Neuron (in vitro differentiated cells): ENCODE measurements around the gene ORM1.

Experiments
- H2AFZ ChIP-seq: one replicate; pipeline ENCODE4 v1.6.1; 2013; ENCODE audit warnings: low read depth, mild to moderate bottlenecking, inconsistent platforms, low read length, moderate library complexity
- H3K27me3 ChIP-seq: one replicate; pipeline ENCODE4 v1.6.1; 2013; ENCODE audit warnings: low read length; ENCODE audit not compliant: insufficient read depth
- H3K36me3 ChIP-seq: one replicate; pipeline ENCODE4 v1.6.1; 2013; ENCODE audit warnings: low read length; ENCODE audit not compliant: insufficient read depth
- H3K4me1 ChIP-seq: one replicate; pipeline ENCODE4 v1.6.1; 2013; ENCODE audit warnings: low read length; ENCODE audit not compliant: insufficient read depth
- H3K4me3 ChIP-seq: 2 replicates; pipeline ENCODE4 v1.5.1; 2013; ENCODE audit warnings: mild to moderate bottlenecking, low read length, moderate library complexity
- H3K9me3 ChIP-seq: one replicate; pipeline ENCODE4 v1.6.1; 2013; ENCODE audit warnings: low read length

ORM1 gene

DNA sequence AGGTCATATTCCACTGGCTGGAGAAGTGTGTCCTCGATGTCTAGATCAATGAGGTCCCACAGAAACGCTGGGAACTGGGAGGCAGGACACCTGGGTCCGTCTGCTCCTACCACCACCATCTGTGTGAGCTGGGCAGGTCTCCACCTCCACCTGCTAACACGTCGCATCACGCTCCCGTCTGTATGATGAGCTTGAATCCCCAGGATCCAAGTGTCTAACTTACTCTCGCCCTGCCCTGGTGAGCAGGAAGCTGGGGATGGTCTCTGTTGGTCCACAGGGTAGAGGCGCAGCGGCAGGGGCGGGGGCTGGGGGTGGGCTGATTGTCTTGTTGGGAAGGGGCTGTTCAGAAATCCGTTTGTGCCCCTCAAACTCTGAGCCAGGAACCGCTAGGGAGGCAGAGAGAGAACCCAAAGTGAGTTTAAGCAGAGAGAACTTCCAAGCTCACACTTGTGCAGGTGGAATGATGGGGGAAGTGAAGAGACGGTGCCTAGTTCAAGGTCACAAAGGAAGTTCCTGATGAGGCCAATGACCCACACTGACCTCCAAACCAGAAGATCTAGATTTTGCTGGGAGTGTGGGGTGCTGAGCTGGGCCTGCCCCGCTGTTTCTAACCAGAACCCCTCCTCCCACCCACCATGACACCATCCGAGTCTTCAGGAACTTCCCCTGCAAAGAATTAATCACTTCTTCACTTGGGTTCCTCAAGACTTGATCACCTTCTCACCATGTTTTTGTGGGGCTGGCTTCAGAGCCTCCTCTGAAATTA lies 27.9 kb downstream of the ORM1 start:
- Histone ChIP-seq H2AFZ (no peak overlapping the region), H3K27me3 (no peaks in the 10 kb centered on the region), H3K4me1 (peaks cover 10% of the 10 kb centered on the region), H3K36me3 (peaks cover 18% of the 10 kb centered on the region), H3K9me3 (no peaks in the 10 kb centered on the region), H3K4me3 (no peak overlapping the region)

DNA sequence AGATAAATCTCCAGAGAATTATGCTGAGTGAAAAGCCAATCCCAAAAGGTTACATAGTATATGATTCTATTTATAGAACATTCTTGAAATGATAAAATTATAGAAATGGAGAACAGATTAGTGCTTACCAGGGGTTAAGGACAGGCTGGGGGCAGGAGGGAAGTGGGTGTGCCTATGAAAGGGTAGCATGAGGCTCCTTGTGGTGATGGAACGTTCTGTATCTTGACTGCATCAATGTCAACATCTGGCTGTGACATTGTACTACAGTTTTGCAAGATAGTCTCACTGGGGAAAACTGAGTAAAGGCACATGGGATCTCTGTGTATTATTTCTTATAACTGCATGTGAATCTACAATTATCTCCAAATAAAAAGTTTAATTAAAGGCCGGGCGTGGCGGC lies 29.0 kb downstream of the ORM1 start:
- Histone ChIP-seq H3K36me3 (peaks cover 19% of the 10 kb centered on the region), H3K27me3 (no peaks in the 10 kb centered on the region), H3K9me3 (no peaks in the 10 kb centered on the region), H2AFZ (no peak overlapping the region), H3K4me3 (no peak overlapping the region), H3K4me1 (peaks cover 10% of the 10 kb centered on the region)

DNA sequence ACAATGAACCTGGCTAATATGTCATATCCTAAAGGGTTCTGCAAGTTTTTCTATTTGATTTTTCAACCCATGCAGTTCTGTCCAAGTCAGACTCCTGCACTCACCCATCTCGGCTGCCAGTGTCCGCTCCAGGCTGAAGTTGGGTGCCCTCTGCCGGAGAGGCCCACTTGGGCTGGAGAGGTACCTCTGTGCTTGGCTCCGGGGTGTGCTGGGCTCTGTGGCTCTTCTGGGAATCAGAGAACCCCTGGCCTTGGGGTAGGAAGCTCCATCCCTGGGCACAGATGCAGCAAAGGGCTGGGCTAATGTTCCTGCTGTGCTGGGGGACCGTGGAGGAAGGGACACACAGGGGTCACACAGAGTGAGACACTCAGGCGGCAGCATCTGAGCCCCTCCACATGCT lies 32.9 kb downstream of the ORM1 start:
- H2AFZ ChIP-seq = no peak overlapping the region
- no peaks in the 10 kb centered on the region for H3K27me3 ChIP-seq
- H3K4me1 ChIP-seq = no peaks in the 10 kb centered on the region
- no peak overlapping the region for H3K4me3 ChIP-seq
- H3K9me3 ChIP-seq = no peaks in the 10 kb centered on the region
- H3K36me3 ChIP-seq = peaks cover 38% of the 10 kb centered on the region

DNA sequence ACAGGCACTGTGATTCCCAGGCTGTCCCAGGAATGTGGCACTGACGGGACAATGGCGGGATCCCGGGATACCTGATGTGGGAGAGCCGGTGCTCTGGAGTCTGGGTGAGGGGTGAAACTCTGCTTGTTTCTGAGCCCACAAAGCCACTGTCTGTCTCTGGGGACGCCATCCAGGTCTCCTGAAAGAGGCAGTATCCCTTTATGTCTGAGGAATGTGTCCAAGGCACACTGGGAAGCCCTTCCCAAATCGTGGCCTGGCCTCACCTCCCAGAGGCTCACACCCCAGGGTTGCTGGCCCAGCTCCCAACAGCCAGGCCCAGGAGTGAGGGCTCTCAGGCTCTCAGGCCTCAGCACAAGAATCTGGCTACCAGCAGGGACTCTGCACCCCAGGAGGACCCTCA lies 33.9 kb downstream of the ORM1 start:
- Histone ChIP-seq H3K36me3 (peaks cover 43% of the 10 kb centered on the region), H3K4me1 (no peaks in the 10 kb centered on the region), H2AFZ (no peak overlapping the region), H3K4me3 (no peak overlapping the region), H3K9me3 (no peaks in the 10 kb centered on the region), H3K27me3 (no peaks in the 10 kb centered on the region)

DNA sequence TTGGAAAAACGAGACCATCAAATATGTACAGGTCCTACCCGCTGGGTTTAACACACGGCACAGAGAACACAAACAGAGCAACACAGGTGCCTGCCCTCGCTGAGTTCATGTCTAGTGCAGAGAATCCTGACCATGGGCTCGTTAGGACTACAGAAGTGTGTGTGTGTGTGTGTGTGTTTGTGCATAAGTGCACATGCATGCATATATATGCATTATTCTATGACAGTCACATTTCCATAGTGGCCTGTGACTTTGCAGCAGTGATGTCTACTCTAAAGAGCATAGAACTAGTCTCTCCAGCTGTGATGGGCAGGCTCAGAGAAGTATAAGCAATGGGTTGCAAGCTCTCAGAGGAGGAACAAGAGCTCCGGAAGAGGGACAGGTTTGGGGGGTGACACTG lies 34.5 kb downstream of the ORM1 start:
- H3K36me3 ChIP-seq = peaks cover 43% of the 10 kb centered on the region
- H3K27me3 ChIP-seq = no peaks in the 10 kb centered on the region
- H3K4me3 ChIP-seq = no peak overlapping the region
- H3K4me1 ChIP-seq = no peaks in the 10 kb centered on the region
- no peaks in the 10 kb centered on the region for H3K9me3 ChIP-seq
- no peak overlapping the region for H2AFZ ChIP-seq

DNA sequence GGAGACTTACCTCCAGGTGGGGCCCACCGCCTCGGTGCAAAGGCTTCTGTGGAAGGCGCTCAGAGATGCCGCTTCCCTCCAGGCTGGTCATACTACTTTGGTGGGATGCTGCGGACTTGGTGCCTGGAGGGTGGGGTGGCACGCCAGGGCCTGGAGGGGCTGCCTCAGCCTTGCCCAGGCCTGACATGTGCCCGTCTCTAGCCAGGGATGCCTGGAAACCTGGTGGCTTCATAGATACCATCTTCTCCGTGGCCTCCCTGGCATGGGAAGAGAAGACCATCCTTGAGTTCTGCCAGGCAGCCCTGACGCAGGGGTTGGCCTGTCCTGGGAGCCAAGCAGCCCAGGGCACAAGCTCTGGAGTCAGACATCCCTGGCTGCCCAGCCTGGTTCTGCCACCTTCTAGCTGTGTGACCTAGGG lies 35.0 kb downstream of the ORM1 start:
- Histone ChIP-seq H3K36me3 (peaks cover 43% of the 10 kb centered on the region), H2AFZ (no peak overlapping the region)

DNA sequence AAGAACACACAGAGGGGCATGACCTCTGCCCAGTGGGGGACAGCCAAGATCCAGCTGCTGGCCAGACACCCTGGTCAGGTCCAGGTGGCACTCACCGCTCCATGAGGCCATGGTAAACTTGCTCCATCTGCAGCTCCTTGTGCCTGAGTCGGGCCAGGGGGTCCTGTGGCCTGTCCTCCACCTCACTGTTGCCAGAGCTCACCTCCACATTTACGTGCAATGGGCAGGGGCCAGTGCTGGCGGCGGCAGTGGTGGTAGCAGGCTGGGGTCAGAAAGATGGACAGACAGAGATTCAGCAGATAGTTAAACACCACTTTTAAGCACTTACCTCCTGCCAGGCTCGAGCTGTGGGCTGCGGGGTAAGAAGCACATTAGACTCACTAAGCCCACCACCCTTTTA lies 36.9 kb downstream of the ORM1 start:
- Histone ChIP-seq H3K36me3 (peaks cover 46% of the 10 kb centered on the region), H3K9me3 (no peaks in the 10 kb centered on the region), H3K4me1 (no peaks in the 10 kb centered on the region), H2AFZ (no peak overlapping the region), H3K27me3 (no peaks in the 10 kb centered on the region), H3K4me3 (no peak overlapping the region)

More for the DNA sequence above, 35.0 kb downstream of the ORM1 start:
- Histone ChIP-seq H3K27me3 (no peaks in the 10 kb centered on the region), H3K4me3 (no peak overlapping the region), H3K9me3 (no peaks in the 10 kb centered on the region), H3K4me1 (no peaks in the 10 kb centered on the region)

DNA sequence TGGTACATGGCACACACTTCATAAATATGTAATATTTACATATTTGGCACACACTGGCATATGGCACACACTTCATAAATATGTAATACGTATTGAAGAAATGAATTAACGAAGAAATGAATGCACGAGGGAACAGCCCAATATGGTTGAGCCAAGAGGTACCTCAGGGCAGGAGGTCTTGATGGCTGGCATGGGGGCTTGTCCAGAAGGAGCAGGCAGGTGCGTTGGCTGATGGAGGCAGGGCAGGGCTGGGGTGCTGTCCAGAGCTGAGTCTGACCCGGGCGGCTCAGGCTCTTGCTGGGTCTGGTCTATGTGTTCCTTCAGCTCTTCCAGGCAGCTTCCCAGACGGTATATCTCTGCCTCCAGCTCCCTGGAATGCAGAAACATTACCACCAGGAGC lies 38.6 kb downstream of the ORM1 start:
- H3K4me1 ChIP-seq = no peaks in the 10 kb centered on the region
- no peak overlapping the region for H2AFZ ChIP-seq
- H3K4me3 ChIP-seq = no peak overlapping the region
- no peaks in the 10 kb centered on the region for H3K27me3 ChIP-seq
- no peaks in the 10 kb centered on the region for H3K9me3 ChIP-seq
- peaks cover 38% of the 10 kb centered on the region for H3K36me3 ChIP-seq

DNA sequence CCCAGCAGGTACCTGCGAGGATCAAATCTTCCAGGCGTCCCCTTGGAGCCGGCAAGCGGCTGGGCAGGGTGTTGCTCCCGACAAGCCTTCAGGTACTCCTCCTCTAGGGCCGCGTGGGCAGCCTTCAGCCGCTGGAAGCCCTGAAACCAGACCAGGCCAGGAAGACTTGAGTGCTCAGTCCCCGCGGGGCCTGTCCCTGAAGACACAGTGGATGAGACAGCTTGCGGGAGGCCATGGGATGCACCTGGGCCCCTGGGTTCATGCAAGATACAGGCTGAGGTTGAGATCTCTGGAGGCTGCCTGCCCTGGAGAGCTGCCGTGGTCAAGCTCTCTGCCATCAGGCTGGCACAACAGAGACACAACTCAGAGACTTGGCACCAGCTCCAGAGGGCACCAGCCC lies 39.5 kb downstream of the ORM1 start:
- peaks cover 31% of the 10 kb centered on the region for H3K36me3 ChIP-seq
- no peak overlapping the region for H3K4me3 ChIP-seq
- no peak overlapping the region for H2AFZ ChIP-seq
- no peaks in the 10 kb centered on the region for H3K9me3 ChIP-seq
- no peaks in the 10 kb centered on the region for H3K27me3 ChIP-seq
- no peaks in the 10 kb centered on the region for H3K4me1 ChIP-seq

DNA sequence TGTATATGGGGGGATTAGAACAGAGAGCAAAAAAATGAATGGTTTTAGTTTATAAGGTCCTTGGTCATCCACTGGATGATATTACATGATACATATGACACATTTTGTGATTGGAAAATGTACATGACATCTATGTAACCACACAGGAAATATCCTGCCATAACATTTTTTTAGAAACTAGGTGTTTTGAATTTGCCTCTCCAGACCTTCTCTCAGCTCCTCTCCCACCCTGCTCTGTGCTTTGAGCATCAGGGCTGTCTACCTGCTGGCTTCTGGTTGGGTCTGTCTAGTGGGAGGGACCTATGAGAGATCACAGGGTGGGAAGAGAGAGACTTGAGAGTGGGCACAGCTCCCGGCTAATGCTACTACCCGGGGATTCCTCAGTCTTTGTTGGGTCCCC lies 40.5 kb downstream of the ORM1 start:
- Histone ChIP-seq H3K4me3 (no peak overlapping the region), H3K36me3 (peaks cover 26% of the 10 kb centered on the region), H2AFZ (no peak overlapping the region), H3K9me3 (no peaks in the 10 kb centered on the region), H3K27me3 (no peaks in the 10 kb centered on the region), H3K4me1 (no peaks in the 10 kb centered on the region)

DNA sequence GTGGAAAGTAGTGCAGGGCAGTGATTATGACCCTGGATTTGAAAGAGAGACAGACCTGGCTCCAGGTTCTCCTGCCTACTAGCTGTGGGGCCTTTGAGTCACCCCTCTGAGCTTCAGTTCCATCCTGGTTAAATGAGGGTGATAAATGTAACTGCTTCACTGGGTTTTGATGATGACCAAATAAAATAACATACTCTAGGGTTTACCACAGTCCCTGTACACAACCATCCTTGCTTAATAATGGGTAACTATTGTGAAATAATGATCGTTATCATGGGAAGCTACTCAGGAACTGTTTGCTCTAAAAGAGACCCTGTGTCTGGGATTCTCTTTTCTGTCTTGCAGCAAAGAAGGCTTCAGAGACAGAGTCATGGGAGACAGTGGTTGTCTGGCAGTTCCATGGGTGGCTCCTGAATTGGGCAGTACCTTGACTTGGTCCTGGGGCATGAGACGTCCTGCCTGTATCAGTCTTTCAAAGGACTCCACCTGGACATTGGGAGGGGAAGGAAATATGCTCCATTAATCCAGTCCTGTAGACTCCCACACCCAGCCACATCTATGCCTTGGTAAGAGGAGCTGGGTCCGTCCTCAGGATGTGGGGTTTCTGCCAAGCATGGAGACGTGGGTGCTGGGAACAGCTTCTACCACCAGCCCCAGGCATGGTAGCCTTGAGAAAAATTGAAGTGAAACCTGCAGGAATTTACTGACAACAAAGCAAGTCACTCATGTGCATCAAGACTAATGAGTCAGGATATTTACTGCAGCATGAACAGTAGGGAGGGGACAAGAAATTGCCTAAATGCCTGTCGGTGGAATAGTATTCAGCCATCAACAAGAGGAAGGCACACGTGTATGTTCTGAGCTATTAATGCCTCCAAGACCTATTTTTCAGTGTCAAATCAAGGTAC lies 41.5 kb downstream of the ORM1 start:
- Histone ChIP-seq H3K4me3 (no peak overlapping the region), H2AFZ (no peak overlapping the region), H3K4me1 (no peaks in the 10 kb centered on the region), H3K27me3 (no peaks in the 10 kb centered on the region), H3K36me3 (peaks cover 25% of the 10 kb centered on the region), H3K9me3 (no peaks in the 10 kb centered on the region)

DNA sequence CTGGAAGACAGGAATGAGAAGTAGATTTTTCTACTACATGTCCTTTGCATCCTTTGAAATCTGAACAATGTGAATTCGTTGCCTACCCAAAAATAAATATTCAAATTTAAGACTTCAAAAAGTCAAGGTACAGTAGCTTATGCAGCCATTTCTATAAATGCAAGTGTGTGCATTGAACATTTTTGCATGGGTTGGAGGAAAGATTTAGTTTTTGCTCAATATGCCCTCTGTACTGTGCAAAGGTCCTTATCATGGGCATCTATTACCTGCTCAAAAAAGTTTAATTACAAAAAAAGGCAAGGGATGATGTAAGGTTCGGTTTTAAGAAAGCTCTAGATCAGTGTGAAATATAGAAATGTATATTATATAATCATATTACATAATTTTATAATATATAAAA lies 42.3 kb downstream of the ORM1 start:
- Histone ChIP-seq H3K4me1 (peaks cover 5% of the 10 kb centered on the region), H3K36me3 (peaks cover 18% of the 10 kb centered on the region)

DNA sequence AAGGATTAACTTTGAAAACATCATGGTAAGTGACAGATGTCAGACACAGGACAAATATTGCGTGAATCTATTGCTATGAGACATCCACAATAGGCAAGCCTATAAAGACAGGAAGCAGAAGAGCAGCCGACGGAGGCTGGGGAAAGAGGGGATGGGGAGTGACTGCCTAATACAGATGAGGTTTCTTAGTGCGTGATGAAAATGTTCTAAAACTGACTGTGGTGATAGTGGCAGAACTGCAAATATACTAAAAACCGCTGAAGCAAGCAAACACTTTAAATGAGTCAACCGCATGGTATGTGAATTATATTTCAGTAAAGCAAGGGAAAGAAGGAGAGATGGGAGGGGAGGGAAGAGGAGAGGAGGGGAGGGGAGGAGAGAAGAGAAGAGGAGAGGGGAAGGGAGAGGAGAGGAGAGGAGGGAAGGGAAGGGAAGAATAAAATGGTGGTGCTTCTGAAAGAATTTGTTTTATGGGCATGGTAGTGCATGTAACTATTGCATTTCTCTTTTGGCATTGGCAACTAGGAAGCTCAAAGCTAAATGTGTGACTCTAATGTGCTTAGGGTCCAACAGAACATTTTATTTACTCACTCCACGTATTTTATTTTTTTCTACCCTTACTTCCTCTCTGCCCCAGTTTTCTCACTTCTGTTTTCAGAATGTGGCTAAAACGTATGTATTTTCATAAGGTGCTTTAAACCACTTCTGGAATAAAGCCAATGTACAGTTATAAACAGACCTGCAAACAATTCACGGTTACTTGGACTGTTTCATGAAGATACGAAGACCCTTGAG lies 43.6 kb downstream of the ORM1 start:
- peaks cover 18% of the 10 kb centered on the region for H3K4me1 ChIP-seq

More for the DNA sequence above, 42.3 kb downstream of the ORM1 start:
- no peaks in the 10 kb centered on the region for H3K9me3 ChIP-seq
- no peaks in the 10 kb centered on the region for H3K27me3 ChIP-seq
- no peak overlapping the region for H3K4me3 ChIP-seq
- no peak overlapping the region for H2AFZ ChIP-seq

More for the DNA sequence above, 43.6 kb downstream of the ORM1 start:
- H3K27me3 ChIP-seq = no peaks in the 10 kb centered on the region
- no peak overlapping the region for H3K4me3 ChIP-seq
- peaks cover 7% of the 10 kb centered on the region for H3K36me3 ChIP-seq
- H2AFZ ChIP-seq = no peak overlapping the region
- no peaks in the 10 kb centered on the region for H3K9me3 ChIP-seq
